GM18505 (cell line): ENCODE measurements around the gene LRTM2.

Experiments
- ATAC-seq: cut with Tn5 transposase; IDR thresholded peaks from one replicate; pipeline ENCODE4 v1.9.1; 2021; ENCODE audit not compliant: unreplicated experiment
- POLR2A ChIP-seq: IDR thresholded peaks from 4 replicates; pipeline ENCODE4 v1.6.1; 2011; ENCODE audit warnings: borderline replicate concordance; ENCODE audit not compliant: insufficient read depth, insufficient read length; ENCODE audit errors: extremely low read depth

The LRTM2 gene

DNA sequence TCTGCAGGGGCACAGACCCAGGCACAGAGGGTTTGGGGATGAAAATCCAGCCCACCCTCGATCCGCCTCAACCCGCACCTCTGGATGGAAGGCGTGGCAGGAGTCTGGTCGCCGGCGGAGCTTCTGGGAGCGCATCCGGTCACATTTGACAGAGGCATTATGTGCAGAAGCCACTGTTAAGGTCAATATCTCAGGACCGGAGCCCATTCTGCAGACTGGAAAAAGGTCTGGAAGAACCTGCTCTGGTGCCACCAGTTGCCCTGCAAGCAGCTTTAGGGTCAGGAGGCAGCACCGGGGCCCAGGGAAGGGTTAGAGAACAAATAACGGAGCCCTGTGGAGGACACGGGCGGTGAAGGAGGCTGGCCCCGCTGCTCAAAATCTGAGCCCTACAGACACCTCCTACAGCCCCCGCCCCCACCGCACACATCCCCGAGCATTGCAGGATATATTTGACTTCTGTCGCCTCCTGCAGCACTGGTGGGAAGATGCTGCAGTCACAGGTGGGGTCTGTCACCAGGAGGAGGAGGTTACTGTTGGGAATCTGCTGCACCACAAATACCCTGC, 25.1 kb upstream of the LRTM2 start:
- no peak for ATAC-seq
- TF ChIP-seq POLR2A = no peak

DNA sequence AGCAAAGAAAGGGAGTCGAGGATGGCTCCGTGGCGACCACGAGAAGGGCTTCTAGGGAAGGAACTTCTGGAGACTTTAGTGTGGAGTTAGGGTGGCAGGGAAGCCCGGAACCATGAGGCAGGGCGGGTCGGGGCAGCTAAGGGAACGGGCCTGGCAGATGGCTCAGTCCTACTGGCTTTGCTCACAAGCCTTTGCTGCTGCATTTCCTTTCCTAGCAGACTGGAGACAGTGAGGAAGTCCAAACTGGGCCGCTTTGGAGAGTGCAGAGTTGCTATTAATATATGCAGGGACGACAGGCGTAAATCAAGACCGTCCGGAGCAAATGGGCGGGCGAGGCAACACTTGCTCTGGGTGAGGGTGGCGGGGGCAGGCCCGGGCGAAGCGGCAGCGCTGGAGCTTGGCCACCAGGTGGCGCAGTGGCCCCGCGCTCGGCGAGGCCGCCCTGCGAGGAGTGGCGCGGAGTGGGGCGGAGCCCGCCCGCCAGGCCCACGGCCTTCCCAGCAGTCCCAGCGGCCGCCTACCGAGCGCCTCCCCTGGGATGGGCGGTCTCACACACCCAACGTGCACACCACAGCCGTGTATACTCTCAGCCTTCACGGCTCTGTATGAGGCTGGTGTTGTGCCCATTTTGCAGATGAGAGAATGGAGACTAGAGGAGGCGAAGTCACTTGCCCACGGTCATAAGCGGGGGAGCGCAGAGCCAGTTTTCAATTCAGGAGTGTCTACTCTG, 24.4 kb upstream of the LRTM2 start:
- TF ChIP-seq POLR2A = peak; percentile 95
- peak; percentile 90 for ATAC-seq

DNA sequence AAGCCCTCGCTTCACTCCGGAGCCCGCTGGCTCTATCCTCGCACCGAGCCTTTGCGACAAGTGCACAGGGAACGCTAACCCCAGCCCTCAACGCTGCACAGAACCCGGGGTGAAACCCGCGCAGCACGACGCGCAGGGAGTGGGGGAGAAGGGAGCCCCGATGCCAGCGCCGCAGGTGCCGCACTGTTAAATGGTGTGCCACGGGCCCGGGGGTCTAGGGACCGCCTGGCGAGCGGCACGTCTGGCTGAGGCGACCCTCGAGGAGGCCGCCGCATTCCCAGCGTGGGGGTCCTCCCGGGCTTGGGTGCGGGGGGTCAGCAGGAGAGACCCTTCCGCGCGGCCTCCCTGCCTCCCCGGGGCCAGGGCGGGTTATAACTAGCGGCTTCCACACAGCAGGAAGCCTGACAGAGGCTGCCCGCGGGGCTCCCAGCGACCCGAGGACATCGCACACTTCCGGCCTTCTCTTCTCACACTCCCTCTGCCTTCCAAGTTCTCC, 23.8 kb upstream of the LRTM2 start:
- ATAC-seq = peak; percentile 10
- TF ChIP-seq POLR2A = no peak

DNA sequence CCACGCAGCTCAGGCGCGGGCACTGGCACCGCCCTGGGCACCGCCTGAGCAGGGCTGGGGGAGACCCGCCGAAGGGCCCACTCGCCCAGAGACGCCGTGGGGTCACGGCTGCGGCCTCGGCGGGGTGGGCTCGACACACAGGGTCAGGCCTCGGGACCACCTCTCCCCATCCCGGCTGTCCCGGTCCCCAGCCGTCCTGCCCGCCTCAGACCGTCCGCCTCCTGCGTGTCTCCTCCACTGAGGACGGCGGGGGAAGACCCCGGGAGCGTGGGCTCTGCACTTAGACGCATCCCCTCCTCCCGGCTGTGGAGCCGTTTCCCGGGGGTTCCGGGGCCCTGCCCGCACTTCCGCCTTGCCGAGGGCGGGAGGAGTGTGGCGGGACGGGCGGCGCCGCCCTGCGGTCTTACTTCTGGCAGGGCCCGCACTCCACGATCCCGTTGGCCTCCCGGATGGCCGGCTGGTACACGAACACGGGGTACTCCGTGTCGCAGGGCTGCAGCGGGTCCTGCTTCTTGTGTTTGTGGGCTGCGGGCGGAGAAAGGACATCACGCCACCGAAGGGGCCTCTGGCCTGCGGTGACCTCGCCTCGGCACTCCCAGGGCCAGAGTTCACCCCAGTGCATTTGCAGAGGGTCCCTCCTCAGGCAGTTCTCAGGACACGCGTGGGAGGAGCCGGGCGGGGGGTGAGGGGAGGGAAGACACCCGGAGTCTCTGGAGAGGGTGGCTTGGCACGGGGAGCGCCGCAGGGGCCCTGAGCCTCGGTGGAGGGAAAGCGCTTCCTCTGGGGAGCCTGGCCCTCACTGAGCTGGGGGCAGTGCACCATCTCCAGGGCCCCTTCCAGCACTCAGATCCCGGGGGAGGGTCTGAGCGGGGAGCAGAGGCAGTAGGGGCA, 23.1 kb upstream of the LRTM2 start:
- ATAC-seq = no peak
- peak; percentile 62 for TF ChIP-seq POLR2A

DNA sequence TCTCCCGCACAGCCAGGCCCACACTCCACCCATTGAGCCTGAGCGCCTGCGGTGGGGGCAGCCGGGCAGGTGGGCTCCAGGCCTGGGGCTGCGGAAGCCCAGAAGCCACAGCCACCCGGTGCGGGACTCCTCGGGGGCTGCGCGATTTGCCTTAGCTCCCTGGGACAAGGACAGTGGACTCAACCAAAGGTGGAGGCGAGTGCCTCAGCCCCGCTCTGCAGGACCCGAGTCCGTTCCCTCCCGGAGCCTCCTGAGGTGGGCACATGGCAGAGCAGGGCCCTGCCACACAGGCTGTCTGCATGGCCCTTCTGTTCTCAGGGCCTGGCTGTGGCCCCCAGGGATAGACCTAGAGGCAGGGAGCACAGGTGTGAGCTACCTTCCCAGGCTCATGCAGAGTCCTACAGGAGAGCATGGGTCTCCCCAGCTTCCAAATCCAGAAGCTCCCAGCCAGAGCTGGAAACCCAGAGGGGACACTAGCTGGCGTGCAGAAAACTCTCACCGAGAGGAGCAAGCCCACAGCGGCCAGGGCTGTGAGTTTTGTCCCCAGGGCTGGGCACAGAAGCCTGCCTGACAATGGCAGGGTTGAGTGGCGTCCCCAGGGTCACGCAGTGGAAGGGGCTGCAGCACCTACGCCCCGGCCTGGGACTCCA, 22.2 kb upstream of the LRTM2 start:
- TF ChIP-seq POLR2A = no peak
- no peak for ATAC-seq

DNA sequence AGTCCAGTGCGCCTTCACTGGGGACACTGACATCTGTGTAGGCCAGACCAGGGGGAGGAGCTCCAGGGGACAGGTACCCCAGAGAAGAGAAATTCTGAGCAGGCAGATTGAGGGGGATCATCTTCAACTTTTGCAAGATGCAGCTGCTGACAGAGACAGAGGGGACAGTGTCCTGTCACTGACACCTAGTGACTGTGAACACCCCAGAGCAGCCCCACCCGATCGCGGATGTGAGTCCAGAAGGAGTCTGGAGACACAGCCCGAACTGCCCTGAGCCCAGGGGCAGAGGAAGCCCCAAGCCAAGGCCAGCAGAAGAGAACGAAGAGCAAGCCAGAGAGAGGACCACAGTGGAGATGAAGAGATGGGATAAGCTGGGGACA, 21.7 kb upstream of the LRTM2 start:
- ATAC-seq = no peak
- no peak for TF ChIP-seq POLR2A

DNA sequence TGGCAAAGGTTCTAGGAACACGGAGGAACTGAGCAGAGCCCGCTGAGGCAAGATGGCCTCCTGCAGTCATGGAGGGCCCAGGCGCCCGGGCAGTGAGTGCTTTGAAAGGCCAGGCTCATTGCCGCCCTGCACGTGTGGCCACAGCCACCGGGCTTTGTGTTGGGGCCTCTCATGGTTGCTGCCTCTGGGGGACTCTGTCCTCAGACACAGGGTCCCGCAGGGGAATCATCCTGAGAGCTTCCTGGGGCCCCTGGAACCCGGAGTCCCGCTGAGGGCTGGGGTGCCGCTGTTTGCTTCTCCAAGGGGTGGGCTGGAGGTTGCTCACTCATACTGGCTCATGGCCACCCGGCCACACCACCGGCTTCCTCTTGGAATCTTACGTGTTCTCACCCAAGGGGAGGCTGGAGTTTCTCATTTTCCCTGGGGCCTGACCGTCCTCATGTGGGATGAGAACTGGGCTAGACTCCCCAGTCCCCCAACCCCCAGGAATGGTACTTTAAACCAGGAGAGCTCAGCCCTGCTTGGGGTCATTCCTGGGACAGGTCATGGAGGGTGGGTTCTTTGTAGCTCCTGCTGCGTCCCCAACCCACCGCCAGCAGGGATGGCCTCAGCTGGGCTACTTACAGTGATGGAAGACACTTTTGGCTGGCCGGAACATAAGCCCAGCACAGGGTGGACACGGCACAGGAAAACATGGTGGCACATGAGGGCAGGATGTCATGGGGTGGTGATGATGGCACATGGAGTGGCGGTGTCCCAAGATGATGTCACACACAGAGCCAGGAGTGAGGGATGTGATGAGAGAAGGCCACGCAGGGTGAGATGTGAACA, 21.1 kb upstream of the LRTM2 start:
- TF ChIP-seq POLR2A = no peak
- ATAC-seq = no peak

DNA sequence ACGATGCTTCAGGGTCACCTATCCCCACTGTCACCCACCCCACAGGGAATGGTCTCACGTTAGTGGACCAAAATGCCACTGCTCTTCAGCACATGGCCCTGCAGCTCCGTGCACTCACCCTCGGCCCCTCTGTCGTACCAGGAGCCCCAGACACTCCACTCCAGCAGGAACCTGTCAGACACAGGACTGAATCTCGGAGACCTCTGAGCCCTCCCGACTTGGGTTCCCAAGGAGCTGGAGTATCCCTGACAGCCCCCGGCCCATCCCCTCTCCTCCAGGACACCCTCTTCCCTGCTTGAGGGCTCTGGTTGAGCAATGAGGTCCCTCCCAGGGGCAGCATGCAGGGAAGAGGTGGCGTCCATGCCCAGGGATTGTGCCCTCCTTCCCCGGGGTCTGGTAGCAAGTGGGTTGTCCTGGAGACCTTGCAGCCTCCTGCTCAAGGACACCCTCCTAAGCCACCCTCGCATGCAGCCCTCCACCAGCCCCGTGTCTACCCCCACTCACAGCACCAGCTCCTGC, 20.4 kb upstream of the LRTM2 start:
- no peak for ATAC-seq

DNA sequence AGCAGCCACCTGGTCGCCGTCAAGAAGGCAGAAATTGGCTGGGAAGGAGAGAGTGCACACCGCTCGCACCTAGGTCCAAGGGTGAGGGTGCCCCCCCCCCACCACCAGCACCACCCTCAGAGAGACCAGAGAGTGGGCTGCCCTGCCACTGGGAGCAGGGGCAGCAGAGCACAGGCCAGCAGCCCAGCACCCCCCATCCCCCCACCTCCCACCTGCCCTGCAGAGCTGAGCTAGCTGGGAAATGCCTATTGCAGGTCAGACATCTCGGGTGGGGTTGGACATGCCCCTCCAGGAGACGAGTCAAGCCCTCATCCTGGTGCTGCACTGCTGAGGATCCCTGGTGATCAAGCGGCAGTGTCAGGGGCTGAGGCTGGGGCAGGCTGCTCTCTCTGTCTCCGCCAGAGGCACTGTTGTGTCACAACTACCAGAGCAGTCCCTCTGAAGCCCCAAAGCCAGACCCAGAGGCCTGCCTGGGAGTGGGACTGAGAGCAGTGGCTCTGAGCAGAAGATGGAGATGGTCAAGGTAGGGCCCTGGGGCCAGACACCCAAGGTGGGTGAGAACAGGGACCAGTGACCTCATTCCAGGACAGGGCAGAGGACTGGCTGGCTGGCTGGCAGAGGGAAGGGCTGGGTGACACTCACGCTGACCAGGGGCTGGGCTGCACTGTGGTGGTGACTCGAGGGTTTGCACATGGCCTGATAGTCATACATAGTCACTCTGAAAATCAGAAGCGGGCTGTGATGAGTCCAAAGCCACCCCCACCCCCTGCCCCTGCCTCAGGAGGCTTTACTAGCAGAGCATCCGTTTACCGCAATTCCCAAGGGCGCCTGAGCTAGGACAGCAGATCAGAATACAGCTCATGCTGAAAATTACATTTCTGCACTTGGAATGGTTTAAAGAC, 19.7 kb upstream of the LRTM2 start:
- peak; percentile 31 for ATAC-seq
- no peak for TF ChIP-seq POLR2A

More for the DNA sequence above, 20.4 kb upstream of the LRTM2 start:
- no peak for TF ChIP-seq POLR2A

DNA sequence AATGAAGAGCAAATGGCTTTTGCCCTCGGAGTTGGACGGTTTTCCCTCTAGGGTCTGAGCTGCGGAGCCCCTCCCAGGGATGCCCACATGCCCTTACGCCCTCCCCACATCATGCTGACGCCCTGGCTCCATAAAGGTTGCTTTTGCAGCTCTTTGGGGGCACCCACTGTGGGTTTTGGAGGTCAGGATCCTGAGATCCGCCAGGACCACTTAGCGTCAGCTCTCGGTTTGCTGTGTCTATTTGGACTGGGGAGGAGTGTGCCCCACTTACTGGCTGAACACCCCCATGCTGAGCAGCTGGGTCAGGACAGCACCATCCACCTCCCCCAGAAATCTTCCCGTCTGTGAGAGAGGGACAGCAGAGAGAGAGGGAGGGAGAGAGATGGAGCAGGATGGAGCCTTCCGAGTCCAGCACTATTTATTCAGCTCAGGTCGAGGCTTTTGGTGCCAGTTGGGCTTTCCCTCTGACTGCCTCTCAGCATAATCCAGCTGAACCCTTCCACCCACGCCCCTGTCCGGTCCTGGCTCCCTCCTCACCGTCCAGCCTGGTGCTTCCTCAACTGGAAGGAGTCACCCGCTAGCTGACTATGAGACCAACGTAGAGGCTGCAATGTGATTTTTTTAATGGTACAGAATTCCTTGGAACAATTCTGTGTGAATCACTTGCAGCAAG, 18.9 kb upstream of the LRTM2 start:
- no peak for TF ChIP-seq POLR2A
- ATAC-seq = no peak

DNA sequence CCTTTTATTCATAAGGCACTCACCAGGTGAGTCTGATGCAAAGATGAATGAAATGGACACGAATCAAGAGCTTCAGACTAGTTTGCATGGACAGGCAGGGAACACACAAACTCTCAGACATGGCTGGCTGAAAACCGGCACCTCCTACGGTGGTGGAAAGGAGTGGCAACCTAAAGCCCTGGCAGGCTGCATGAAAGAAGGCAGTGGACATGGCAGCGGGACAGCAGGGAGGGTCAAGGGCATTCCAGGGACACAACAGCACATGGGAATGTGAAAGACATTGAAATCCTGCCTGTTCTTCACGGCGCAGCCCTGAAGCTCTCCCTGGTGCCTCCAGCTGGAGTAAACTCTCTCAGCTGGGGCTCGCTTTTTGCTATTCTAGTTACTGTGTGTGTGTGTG, 16.6 kb upstream of the LRTM2 start:
- no peak for ATAC-seq
- no peak for TF ChIP-seq POLR2A
